Activated CD4-positive, alpha-beta T cell treated with anti-CD3 and anti-CD28 coated beads, Interleukin-2, amount 50 U/mL, for 4 hours (primary cell): ENCODE data around the gene TECR.

Experiments used
- DNase-seq, 2 experiments: peaks; one replicate each; pipeline ENCODE4 v3.0.0-alpha.2; 2020

Gene TECR

GRCh38 chr19:14510311-14511228 lies 18.8 kb upstream of the TECR start:
- no peak for DNase-seq

- DNase-seq, result no peak
Measured at GRCh38 chr19:14511229-14511593, 18.2 kb upstream of the TECR start.

GRCh38 chr19:14512406-14512961 lies 16.9 kb upstream of the TECR start:
- no peak for DNase-seq

GRCh38 chr19:14514215-14514863 lies 15.1 kb upstream of the TECR start:
- DNase-seq, result no peak

- DNase-seq, result no peak
Measured at GRCh38 chr19:14515501-14516047, 13.8 kb upstream of the TECR start.

- no peak for DNase-seq
Measured at GRCh38 chr19:14516048-14516534, 13.3 kb upstream of the TECR start.

GRCh38 chr19:14516746-14517438 lies 12.5 kb upstream of the TECR start:
- DNase-seq, result no peak

- DNase-seq, result no peak
Measured at GRCh38 chr19:14517446-14517839, 12.0 kb upstream of the TECR start.

- DNase-seq, result no peak
Measured at GRCh38 chr19:14517840-14518505, 11.4 kb upstream of the TECR start, which contains the start of gene DNAJB1. TSS of gene DNAJB1 (minus strand) at chr19:14518397. CDS start at chr19:14518349, 48 bp downstream.

GRCh38 chr19:14519245-14519859 lies 10.0 kb upstream of the TECR start:
- no peak for DNase-seq

GRCh38 chr19:14519860-14520407 lies 9.5 kb upstream of the TECR start:
- no peak for DNase-seq

GRCh38 chr19:14520543-14520942 lies 8.9 kb upstream of the TECR start:
- DNase-seq, result no peak

- DNase-seq, result no peak
Measured at GRCh38 chr19:14525729-14526128, 3.7 kb upstream of the TECR start.

- no peak for DNase-seq
Measured at GRCh38 chr19:14526423-14526822, 3.0 kb upstream of the TECR start.

- no peak for DNase-seq
Measured at GRCh38 chr19:14528419-14529253, 758 bp upstream of the TECR start.

- DNase-seq, result no peak
Measured at GRCh38 chr19:14530005-14530348, 583 bp downstream of the TECR start.

- no peak for DNase-seq
Measured at GRCh38 chr19:14530506-14530905, 1.1 kb downstream of the TECR start.

- DNase-seq, result no peak
Measured at GRCh38 chr19:14533450-14533849, 4.1 kb downstream of the TECR start.

- no peak for DNase-seq
Measured at GRCh38 chr19:14536926-14537692, 7.7 kb downstream of the TECR start.
